Vagina (tissue), 2 donors: ENCODE results near the gene ECT2L.

Experiments
- CTCF ChIP-seq, 3 experiments: fragments of 450-650 bp in 2 of 3; fragments of 200-600 bp in 1 of 3; sonication (generic) in 1 of 3; IDR thresholded peaks; one replicate each; pipeline ENCODE4 v1.5.1; 2017 to 2019; ENCODE audit warnings: antibody characterized with exemption in 3 of 3, mild to moderate bottlenecking in 2 of 3, moderate library complexity in 2 of 3
- POLR2AphosphoS5 ChIP-seq, 2 donors: sonication (generic); formaldehyde crosslinking; IDR thresholded peaks; one replicate each; pipeline ENCODE4 v1.9.0; 2017; ENCODE audit warnings: antibody characterized with exemption in 2 of 2, mild to moderate bottlenecking in 2 of 2, low read depth in 1 of 2; ENCODE audit not compliant: insufficient read depth in 1 of 2

- TF ChIP-seq CTCF (IDR thresholded peaks at IDR 0.05) = no peak
- no peak for TF ChIP-seq POLR2AphosphoS5 (IDR thresholded peaks at IDR 0.05; ENCODE audit: insufficient read depth in 1 of 2, low read depth in 1 of 2)
Observed at GRCh38 chr6:138774370-138774769, 21.5 kb upstream of the ECT2L start.
